Bronchial epithelial cell (primary cell): Measurements from ENCODE around the gene SPATA13. TPM values are rescaled to one million over a fixed set of nuclear protein-coding genes. Genes with fewer than 3 reads are reported as not detected.

ENCODE experiments used
- DNase-seq: peaks from one replicate; pipeline ENCODE4 v3.0.0-alpha.2; 2010; ENCODE audit warnings: low read depth
- FAIRE-seq: peaks from 2 replicates; lab custom pipeline; 2011; peaks lifted over from hg19 to GRCh38; lab: Jason Lieb, UNC
- H3K27me3 ChIP-seq: 2 replicates; pipeline ENCODE4 v1.5.1; 2011; ENCODE audit warnings: low read length; ENCODE audit not compliant: control insufficient read depth, insufficient read depth
- H3K36me3 ChIP-seq: 2 replicates; pipeline ENCODE4 v1.5.1; 2011; ENCODE audit warnings: low read length; ENCODE audit not compliant: control insufficient read depth, insufficient read depth
- H3K4me3 ChIP-seq: 2 replicates; pipeline ENCODE4 v1.5.1; 2011; ENCODE audit warnings: mild to moderate bottlenecking, low read depth, low read length, control low read depth
- CTCF ChIP-seq: IDR thresholded peaks from 2 replicates; pipeline ENCODE4 v1.5.1; 2011; ENCODE audit warnings: mild to moderate bottlenecking, moderate library complexity, low read length, control low read depth, inconsistent platforms; ENCODE audit not compliant: insufficient read depth, severe bottlenecking
- total RNA-seq: library from RNA; depleted of rRNA; stranded (reverse); fragments of >200 nt; gene quantifications from 2 replicates; pipeline ENCODE4 v1.2.1, GENCODE V29; 2014

The SPATA13 gene
- total RNA-seq, 1 donor from 2014 or later, result 2.1 TPM

- TF ChIP-seq CTCF, result no peak
- no peak for DNase-seq
- Histone ChIP-seq H3K36me3 (no peaks in the 10 kb centered on the region), H3K27me3 (no peaks in the 10 kb centered on the region), H3K4me3 (no peak overlapping the region)
- FAIRE-seq, result peak; percentile 50
These were observed 32.3 kb downstream of the SPATA13 start for GRCh38 chr13:24192811-24193162.

GRCh38 chr13:24194447-24194846 is 33.9 kb downstream of the SPATA13 start:
- Histone ChIP-seq H3K36me3 (no peaks in the 10 kb centered on the region), H3K27me3 (no peaks in the 10 kb centered on the region), H3K4me3 (no peak overlapping the region)
- FAIRE-seq (no peak), DNase-seq (no peak)
- TF ChIP-seq CTCF, result no peak

- Histone ChIP-seq H3K4me3 (no peak overlapping the region), H3K36me3 (no peaks in the 10 kb centered on the region), H3K27me3 (no peaks in the 10 kb centered on the region)
- DNase-seq (no peak), FAIRE-seq (no peak)
- no peak for TF ChIP-seq CTCF
These were observed 35.1 kb downstream of the SPATA13 start for GRCh38 chr13:24195626-24196025.

- no peak for DNase-seq
- Histone ChIP-seq H3K27me3 (no peaks in the 10 kb centered on the region), H3K4me3 (no peak overlapping the region), H3K36me3 (no peaks in the 10 kb centered on the region)
- TF ChIP-seq CTCF, result no peak
- no peak for FAIRE-seq
These were observed 36.2 kb downstream of the SPATA13 start for GRCh38 chr13:24196593-24197197.

GRCh38 chr13:24199016-24199415 is 38.5 kb downstream of the SPATA13 start:
- Histone ChIP-seq H3K27me3 (no peaks in the 10 kb centered on the region), H3K4me3 (no peak overlapping the region), H3K36me3 (no peaks in the 10 kb centered on the region)
- FAIRE-seq (no peak), DNase-seq (no peak)
- no peak for TF ChIP-seq CTCF

GRCh38 chr13:24202215-24202614 is 41.7 kb downstream of the SPATA13 start:
- Histone ChIP-seq H3K27me3 (no peaks in the 10 kb centered on the region), H3K36me3 (no peaks in the 10 kb centered on the region), H3K4me3 (no peak overlapping the region)
- TF ChIP-seq CTCF, result no peak
- no peak for DNase-seq
- FAIRE-seq, result no peak
